Stimulated activated CD8-positive, alpha-beta memory T cell treated with anti-CD3 and anti-CD28 coated beads, Interleukin-4, amount 100 ng/mL, for 48 hours (primary cell): Measurements from ENCODE around the gene GTF2H2.
"Not testable (repeated sequence)": the region's sequence is repeated elsewhere in the genome, so short reads cannot be mapped to it uniquely, and the experiment has no call there.

Source experiments
- DNase-seq: peaks from one replicate; pipeline ENCODE4 v3.0.0-alpha.2; 2020

Gene GTF2H2

DNA sequence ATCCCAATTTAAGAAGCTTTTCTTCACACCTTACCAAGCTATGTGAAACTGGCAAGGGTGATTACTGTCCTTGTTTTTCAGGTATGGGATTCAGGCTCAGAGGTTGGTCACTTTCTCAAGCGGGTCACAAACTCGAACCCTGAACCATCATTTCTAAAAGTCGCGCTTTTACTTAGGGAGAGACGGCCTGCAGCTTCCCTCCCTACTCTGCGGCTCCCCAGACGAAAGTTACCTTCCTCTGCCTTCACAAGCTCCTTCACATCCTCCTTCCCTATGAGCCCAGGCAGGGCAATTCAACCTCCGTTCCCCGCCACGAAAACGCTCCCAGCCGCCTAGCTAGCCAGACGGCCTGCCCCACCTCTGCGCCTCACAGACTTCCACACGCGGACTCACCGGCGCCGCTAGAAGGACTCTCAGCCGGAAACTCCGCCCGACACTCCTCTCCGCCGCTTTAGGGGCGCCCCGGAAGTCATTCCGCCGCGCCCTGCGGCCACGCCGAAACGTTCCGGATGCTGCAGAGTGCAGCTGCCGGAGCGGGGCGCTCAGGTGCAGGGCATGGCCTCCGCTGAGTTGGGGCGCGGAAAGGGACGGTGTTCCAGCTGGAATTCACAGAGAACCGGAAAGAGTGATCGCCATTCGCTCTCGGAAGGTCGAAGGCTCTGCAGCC lies at the start of gene GTF2H2:
GTF2H2 (minus strand) TSS at position 415 of the 667 bp plus-strand sequence. CDS start 4,913 bp downstream, outside the sequence.
- DNase-seq = not testable (repeated sequence)

DNA sequence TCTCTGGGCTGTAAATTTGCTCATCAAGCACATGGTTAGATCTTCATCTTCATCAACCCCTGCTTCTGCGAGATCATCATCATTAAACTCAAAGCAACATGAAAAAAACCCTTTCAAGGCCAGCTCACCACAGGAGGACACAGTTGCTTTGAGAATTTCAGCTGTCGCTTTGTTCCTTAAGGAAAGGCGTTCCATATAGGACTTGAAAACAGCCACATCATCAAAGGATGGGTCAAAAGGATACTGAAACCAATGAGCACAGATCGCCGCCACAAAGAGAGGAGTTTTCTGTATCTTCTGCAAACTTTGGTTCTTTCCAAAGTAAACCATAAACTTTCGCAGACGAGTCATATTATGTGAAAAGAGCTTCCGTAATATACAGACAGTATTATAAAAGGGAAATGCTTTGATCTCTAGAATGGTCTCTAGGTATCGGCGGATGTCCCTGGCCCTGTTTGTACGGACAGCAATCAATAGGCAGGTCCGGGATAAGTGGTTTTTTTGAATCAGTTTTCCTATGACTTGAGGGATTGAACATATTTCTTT lies 42.3 kb upstream of the GTF2H2 start:
- DNase-seq = not testable (repeated sequence)

DNA sequence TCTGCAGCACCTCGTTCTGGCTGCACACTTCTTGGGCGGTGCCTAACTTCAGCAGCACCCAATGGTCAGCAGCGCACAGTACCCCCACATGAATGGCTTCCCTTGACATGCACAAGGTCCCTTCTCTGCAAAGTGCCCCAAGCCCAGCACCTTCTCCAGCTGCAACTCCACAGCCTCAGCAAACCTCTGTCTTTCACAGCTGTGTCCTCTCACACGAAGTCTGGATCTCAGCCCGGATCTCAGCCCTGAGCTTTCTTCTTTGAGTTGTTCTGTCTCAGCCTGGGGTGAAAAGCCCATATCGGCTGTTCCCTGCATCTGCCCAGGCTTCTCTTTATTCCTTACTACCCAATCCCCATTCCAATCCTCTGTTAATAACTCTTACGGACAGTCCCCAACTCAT lies 32.5 kb upstream of the GTF2H2 start:
- DNase-seq = not testable (repeated sequence)

DNA sequence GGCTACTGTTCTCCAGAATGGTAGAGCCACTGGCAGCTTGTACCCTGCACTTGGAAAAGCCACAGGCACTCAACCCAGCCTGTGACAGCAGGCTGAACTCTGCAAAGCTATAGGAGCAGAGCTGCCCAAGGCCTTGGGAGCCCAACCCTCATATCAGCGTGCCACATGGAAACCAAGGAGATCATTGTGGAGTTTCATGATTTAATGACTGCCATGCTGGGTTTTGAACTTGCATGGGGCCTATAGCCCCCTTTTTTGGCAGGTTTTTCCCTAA lies 30.4 kb upstream of the GTF2H2 start:
- DNase-seq = not testable (repeated sequence)

DNA sequence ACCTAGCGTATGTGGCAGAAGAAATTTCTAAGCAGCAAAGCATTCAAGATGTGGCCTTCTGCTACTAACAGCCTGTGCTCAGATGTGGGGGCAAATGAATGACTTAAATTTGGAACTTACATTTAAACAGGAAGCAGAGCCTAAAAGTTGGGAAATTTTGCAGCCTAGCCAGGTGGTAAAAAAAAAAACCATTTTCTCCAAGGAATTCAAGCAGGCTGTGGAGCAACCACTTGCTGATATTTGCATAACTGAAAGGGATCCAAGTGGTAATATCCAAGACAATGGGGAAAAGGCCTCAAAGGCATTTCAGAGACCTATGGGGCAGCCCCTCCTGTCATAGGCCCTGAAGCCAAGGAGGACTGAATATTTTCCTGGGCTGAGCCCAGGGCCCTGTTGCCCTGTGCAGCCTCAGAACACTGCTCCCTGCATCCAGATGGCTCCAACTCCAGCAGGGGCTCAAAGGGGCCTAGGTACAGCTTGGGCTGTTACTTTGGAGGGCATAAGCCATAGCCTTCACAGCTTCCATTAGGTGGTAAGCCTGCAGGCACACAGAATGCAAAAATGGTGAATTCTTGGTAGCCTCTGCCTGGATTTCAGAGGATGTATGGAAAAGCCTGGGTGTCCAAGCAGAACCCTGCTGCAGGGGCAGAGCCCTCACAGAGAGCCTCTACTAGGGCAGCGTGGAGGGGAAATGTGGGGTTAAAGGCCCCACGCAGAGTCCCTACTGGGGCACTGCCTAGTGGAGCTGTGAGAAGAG lies 29.9 kb upstream of the GTF2H2 start:
- DNase-seq = not testable (repeated sequence)

DNA sequence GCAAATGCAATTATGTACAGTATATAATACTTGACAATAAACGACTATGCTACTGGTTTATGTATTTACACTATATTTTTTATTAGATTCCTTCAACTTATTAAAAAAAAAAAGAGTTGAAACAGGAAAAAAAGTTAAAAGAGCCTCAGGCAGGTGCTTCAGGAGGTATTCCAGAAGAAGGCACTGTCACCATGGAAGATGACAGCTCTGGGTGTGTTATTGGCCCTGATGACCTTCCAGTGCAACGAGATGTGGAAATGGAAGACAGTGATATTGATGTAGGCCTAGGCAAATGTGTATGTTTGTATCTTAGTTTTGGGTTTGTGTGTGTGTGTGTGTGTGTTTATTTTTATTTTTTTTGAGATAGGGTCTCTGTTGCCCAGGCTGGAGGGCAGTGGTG lies 22.3 kb upstream of the GTF2H2 start:
- not testable (repeated sequence) for DNase-seq

DNA sequence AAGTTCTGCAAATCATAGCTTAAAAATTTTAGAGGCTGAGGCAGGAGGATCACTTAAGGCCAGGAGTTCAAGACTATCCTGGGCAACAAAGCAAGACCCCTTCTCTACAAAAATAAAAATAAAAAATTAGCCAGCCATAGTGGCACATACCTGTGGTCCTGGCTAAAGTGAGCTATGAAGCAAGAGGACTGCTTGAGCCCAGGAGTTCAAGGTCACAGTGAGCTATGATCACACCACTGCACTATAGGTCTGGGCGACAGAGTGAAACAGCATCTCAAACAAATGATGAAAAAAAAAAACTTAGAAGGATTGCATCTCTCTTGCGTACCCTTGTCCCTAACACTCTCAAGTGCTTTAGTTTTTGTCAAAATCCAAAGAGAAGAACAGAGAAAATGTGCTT lies 21.3 kb upstream of the GTF2H2 start:
- DNase-seq = not testable (repeated sequence)

GRCh38 chr5:71086145-71086544 lies 18.7 kb upstream of the GTF2H2 start:
- not testable (repeated sequence) for DNase-seq

GRCh38 chr5:71084280-71085063 lies 17.0 kb upstream of the GTF2H2 start:
- not testable (repeated sequence) for DNase-seq

- DNase-seq = not testable (repeated sequence)
Observed at GRCh38 chr5:71082898-71083297, 15.4 kb upstream of the GTF2H2 start.

DNA sequence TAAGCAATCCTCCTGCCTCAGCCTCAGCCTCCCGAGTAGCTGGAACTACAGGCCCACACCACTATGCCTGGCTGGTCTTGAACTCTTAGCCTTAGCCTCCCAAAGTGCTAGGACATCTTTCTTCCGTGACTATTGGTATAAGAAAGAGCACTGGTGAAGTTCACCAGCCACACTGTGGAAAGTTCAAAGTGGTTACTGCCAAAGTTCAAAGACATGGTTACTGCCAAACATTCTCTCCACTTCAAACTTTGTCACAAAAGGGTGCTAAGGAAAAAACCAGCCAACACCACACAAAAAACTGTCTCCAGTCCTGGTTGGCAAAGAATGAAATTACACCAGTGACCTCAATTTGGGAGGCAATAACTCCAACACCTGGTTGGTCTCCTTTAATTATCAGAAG lies 14.9 kb upstream of the GTF2H2 start:
- DNase-seq = not testable (repeated sequence)

- not testable (repeated sequence) for DNase-seq
Observed at GRCh38 chr5:71061322-71061721, 6.2 kb downstream of the GTF2H2 start.

- not testable (repeated sequence) for DNase-seq
Observed at GRCh38 chr5:71059426-71059825, 8.1 kb downstream of the GTF2H2 start.

DNA sequence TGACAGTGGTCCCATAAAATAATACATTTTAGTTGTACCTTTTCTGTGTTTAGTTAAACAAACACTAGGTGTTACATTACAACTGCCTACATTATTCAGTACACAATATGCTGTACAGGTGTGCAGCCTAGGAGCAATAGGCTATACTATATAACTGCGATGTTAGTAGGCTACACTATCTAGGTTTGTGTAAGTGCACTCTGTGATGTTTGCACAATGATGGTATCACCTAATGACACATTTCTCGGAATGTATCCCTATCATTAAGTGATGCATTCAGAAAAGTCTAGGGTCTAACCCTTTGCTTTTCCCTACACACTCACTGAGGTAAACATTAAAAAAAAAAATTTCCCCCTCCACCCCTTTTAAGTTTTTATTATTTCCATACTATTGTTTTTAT lies 22.7 kb downstream of the GTF2H2 start:
- DNase-seq = not testable (repeated sequence)

DNA sequence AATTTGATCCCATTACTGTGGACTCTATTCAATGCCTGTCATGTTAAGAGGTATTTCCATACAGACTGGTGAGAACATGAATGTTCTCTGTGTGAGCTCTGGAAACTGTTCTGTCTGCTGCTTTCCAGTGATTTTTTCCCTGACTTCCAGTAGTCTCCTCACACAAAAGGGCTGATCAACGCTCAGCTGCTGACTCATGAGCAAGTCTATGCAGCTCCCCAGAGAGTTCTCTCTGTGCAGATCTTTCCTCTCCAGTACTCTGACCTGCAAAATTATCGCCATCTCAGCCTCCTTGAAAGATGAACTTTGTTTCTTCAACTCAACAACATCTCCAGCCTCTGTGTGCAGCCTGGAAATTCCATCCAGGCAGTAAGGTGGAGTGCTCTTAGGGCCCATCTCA lies 23.3 kb downstream of the GTF2H2 start:
- DNase-seq = not testable (repeated sequence)

DNA sequence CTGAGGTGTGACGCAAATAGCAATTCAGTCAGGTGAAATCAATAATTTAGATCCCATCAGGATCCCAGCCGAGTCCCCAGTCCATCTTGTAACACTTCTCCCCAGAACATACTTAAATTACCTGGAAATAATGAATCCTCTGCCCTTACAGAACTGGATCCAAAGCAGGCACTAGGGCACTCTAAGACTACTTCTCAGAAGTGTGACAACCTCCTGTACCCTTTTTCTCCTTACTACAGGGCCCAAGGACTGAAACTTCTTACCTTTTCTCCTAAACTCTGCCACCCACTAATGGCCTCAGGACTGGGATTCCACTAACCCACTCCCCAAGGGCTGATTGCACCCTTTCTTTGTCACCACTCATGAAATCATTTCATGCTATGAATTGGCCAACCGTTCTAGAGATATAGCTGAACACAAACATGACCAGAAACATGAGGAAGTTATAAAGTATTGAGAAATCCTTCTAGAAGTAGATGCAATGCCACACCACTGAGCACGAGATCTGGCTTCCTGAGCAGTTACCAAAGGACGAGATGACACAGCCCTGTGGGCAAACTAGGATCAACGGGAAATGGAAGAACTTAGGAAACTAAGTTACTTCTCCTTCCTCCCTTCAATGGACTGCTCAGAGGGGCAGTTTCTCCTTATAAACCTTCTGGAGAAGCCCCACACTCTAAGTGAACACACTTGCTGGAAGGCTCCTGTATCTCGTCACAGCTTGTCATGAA lies 36.3 kb downstream of the GTF2H2 start:
- not testable (repeated sequence) for DNase-seq

DNA sequence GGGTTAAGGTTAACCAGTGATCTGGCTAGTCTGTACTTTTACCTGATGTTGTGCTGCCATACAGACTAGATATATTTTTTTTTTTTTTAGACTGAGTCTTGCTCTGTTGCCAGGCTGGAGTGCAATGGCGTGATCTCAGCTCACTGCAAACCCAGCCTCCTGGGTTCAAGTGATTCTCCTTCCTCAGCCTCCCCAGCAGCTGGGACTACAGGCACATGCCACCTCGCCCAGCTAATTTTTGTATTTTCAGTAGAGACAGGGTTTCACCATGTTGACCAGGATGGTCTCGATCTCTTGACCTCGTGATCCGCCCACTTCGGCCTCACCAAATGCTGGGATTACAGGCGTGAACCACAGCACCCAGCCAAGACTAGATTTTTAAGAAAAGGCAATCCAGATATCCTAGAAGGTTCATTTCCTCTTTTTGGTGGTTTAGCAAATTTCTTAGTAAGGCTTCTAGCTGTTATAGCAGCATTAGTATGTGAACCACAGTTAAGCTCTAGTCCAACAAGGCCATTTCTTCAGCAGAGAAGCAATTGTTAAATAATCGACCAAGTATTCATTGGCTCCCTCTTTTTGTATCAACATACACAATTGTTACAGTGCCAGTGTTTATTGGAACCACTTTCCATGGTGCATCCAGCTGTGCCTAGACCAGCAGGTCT lies 42.1 kb downstream of the GTF2H2 start, which contains the start of gene NAIP:
NAIP (minus strand) TSS at position 51 of the 665 bp plus-strand sequence. CDS start 12,424 bp downstream, outside the sequence.
- not testable (repeated sequence) for DNase-seq

DNA sequence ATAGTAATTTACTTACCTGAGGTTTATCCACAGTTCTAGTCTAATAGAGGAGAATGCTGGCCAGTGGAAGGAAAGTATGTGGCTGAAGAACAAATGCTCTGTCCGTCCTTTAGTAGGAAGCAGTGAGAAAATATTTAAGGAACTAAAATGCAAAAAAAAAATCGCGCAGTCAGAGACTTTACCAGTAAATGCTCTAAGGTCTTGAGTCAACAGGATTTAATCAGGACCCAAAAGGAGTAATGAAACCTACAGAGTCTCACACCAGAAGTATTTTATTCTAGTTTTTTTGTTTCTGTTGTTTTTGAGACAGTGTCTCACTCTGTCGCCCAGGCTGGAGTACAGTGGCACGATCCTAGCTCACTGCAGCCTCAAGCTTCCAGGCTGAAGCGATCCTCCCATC lies 46.8 kb downstream of the GTF2H2 start:
- DNase-seq = not testable (repeated sequence)

DNA sequence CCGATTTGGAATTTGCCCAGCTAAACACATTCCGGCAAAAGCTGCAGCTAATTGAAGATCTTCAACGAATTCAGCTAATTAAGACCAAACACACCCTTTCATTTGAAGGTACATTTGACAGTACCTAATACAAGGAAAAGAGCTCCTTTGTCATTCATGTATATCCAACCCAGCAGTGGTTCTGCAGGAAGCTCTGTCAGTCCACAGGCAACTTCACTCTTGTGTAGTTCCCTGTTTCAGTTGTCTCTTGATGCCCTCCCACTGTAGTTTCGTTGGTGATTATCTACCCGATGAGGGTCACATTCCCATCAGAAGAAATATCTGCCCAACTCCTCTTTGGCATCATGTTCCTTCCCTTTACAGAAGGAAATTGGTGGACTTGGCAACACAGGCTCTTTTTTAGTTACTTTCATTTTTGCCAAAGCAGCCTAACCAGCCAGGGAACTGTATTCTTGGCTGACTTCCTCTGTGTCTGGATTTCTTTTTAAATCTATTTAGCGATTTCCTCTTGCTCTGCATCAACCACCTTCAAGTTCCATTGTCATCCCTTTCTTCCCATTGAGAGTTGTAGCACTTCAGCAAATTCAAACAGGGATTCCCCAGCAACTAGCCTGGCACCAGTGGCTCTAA lies 49.0 kb downstream of the GTF2H2 start:
- DNase-seq = not testable (repeated sequence)

GRCh38 chr5:71014176-71014575 lies 53.3 kb downstream of the GTF2H2 start:
- no peak for DNase-seq

DNA sequence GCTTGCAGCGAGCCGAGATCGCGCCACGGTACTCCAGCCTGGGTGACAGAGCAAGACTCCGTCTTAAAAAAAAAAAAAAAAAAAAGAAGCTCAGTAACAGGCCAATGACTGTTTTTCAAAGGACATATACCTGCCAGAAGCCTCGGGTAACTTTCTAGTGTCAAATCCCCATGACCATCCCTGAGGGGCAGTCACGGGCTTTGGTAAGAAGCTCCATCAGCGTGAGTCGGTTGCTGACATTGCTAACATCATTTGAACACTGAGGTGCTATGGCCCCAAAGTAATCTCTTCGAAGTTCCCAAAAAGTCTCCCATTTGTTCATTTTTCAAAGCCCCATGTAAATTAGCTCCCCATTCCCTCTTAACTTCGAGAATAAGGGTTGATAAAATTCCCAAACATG lies 53.9 kb downstream of the GTF2H2 start:
- no peak for DNase-seq
